Esophagus squamous epithelium (tissue), 4 donors: ENCODE data around the gene NR2F1-AS1.
"Not testable (repeated sequence)": the region's sequence is repeated elsewhere in the genome, so short reads cannot be mapped to it uniquely, and the experiment has no call there.

Source experiments
- CTCF ChIP-seq, 6 experiments: fragments of 450-650 bp in 4 of 6; fragments of 200-600 bp in 2 of 6; sonication (generic) in 2 of 6; IDR thresholded peaks; one replicate each; pipeline ENCODE4 v1.5.1; 2016 to 2019; ENCODE audit warnings: antibody characterized with exemption in 6 of 6, mild to moderate bottlenecking in 4 of 6, moderate library complexity in 4 of 6
- POLR2A ChIP-seq, 4 donors: fragments of 450-650 bp; IDR thresholded peaks; one replicate each; pipeline ENCODE4 v1.6.1; 2017; ENCODE audit warnings: antibody characterized with exemption in 4 of 4, mild to moderate bottlenecking in 4 of 4, moderate library complexity in 3 of 4

GRCh38 chr5:93521815-93522214, 59.2 kb downstream of the NR2F1-AS1 start:
- TF ChIP-seq CTCF, POLR2A (IDR thresholded peaks at IDR 0.05): not testable (repeated sequence)
